ENCODE results near the gene UNC13B.

The UNC13B gene

GRCh38 chr9:35277628-35278359 is 116.0 kb downstream of the UNC13B start:
- DNase-seq (ENCODE audit: low read depth in 2 of 2), result no peak

GRCh38 chr9:35279946-35280345 is 118.1 kb downstream of the UNC13B start:
- DNase-seq (ENCODE audit: low read depth in 2 of 2), result no peak

GRCh38 chr9:35280399-35280798 is 118.6 kb downstream of the UNC13B start:
- DNase-seq (ENCODE audit: low read depth in 2 of 2), result no peak

- no peak for DNase-seq (ENCODE audit: low read depth in 2 of 2)
These were observed 123.9 kb downstream of the UNC13B start for GRCh38 chr9:35285731-35286130.

GRCh38 chr9:35286381-35286780 is 124.6 kb downstream of the UNC13B start:
- DNase-seq (ENCODE audit: low read depth in 2 of 2), result no peak

GRCh38 chr9:35287987-35288632 is 126.3 kb downstream of the UNC13B start:
- DNase-seq (ENCODE audit: low read depth in 2 of 2), result no peak

GRCh38 chr9:35288778-35289177 is 127.0 kb downstream of the UNC13B start:
- DNase-seq (ENCODE audit: low read depth in 2 of 2), result no peak

GRCh38 chr9:35293376-35293964 is 131.7 kb downstream of the UNC13B start:
- no peak for DNase-seq (ENCODE audit: low read depth in 2 of 2)

GRCh38 chr9:35294066-35294465 is 132.3 kb downstream of the UNC13B start:
- DNase-seq (ENCODE audit: low read depth in 2 of 2), result no peak

GRCh38 chr9:35294556-35294955 is 132.7 kb downstream of the UNC13B start:
- no peak for DNase-seq (ENCODE audit: low read depth in 2 of 2)

- no peak for DNase-seq (ENCODE audit: low read depth in 2 of 2)
These were observed 133.7 kb downstream of the UNC13B start for GRCh38 chr9:35295369-35296036.

GRCh38 chr9:35303567-35303966 is 141.8 kb downstream of the UNC13B start:
- no peak for DNase-seq (ENCODE audit: low read depth in 2 of 2)

- DNase-seq (ENCODE audit: low read depth in 2 of 2), result no peak
These were observed 144.5 kb downstream of the UNC13B start for GRCh38 chr9:35306283-35306682.

- no peak for DNase-seq (ENCODE audit: low read depth in 2 of 2)
These were observed 146.5 kb downstream of the UNC13B start for GRCh38 chr9:35308316-35308715.

GRCh38 chr9:35311891-35312639 is 150.3 kb downstream of the UNC13B start:
- DNase-seq (ENCODE audit: low read depth in 2 of 2), result no peak

GRCh38 chr9:35313460-35313859 is 151.7 kb downstream of the UNC13B start:
- no peak for DNase-seq (ENCODE audit: low read depth in 2 of 2)

GRCh38 chr9:35313916-35314315 is 152.1 kb downstream of the UNC13B start:
- DNase-seq (ENCODE audit: low read depth in 2 of 2), result no peak

- DNase-seq (ENCODE audit: low read depth in 2 of 2), result no peak
These were observed 156.9 kb downstream of the UNC13B start for GRCh38 chr9:35318741-35319140.

- no peak for DNase-seq (ENCODE audit: low read depth in 2 of 2)
These were observed 160.5 kb downstream of the UNC13B start for GRCh38 chr9:35322075-35322885.

- DNase-seq (ENCODE audit: low read depth in 2 of 2), result no peak
These were observed 163.2 kb downstream of the UNC13B start for GRCh38 chr9:35324966-35325365.

- no peak for DNase-seq (ENCODE audit: low read depth in 2 of 2)
These were observed 171.7 kb downstream of the UNC13B start for GRCh38 chr9:35333551-35333950.
